SH-SY5Y (cell line): ENCODE results near the gene TRMT1L.
A peak's percentile ranks its signal among the peaks of the same experiment; 100 is the strongest.

Source experiments
- GATA2 ChIP-seq: IDR thresholded peaks from 2 replicates; pipeline ENCODE4 v1.6.1; 2011; ENCODE audit warnings: mild to moderate bottlenecking, low read depth, low read length
- GATA3 ChIP-seq: IDR thresholded peaks from 2 replicates; pipeline ENCODE4 v1.6.1; 2011; ENCODE audit warnings: low read depth, mild to moderate bottlenecking, low read length, moderate library complexity

DNA sequence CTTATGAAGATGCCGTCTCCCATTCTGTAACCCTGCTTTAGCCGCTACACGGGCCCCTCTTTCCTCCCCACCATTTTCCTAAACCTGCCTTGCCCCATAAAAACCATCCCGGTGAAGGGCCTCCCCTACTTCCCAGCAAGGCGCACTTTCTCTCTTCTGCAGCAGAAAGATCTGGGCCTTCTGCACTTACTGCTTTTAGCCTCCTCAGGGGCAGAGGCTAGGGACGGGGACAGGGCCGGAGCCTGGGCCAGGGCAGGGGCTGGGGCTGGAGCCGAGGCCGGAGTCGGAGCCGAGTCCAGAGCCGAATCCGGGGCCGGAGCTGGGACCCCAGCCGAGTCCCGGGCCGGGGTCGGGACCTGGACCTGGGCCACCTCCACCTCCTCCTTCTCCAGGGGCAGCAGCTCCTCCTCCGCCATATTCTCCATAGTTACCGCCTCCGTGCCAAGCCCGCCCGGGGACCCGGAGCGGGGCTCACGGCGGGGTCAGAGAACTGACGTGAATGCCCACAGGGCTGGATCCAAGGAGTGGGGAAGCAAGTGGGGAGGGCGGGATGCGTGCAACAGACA is 382 bp downstream of the TRMT1L start:
- no peak for TF ChIP-seq GATA3
- 0 out of 2 replicates have a peak, but pooled peaks have one; percentile 26 for TF ChIP-seq GATA2
